Ovary (tissue), 3 donors: ENCODE results near the gene AADACL2.

Experiments
- CTCF ChIP-seq, 3 donors: fragments of 450-650 bp in 2 of 3; fragments of 200-600 bp in 1 of 3; IDR thresholded peaks; one replicate each; pipeline versions ENCODE4 v1.5.1 to v1.8.0; 2016 to 2022; ENCODE audit warnings: antibody characterized with exemption in 3 of 3, mild to moderate bottlenecking in 1 of 3
- POLR2A ChIP-seq: fragments of 450-650 bp; IDR thresholded peaks from one replicate; pipeline ENCODE4 v1.6.1; 2017; ENCODE audit warnings: antibody characterized with exemption, mild to moderate bottlenecking, moderate library complexity
- donor health status: DM: no; HTN: no; CAD: no.

GRCh38 chr3:151761581-151761980 is 27.9 kb downstream of the AADACL2 start:
- TF ChIP-seq CTCF (IDR thresholded peaks at IDR 0.05) (no peak), POLR2A (no peak)
